ENCODE data around the gene HSD17B4. TPM values are rescaled to one million over a fixed set of nuclear protein-coding genes. Genes with fewer than 3 reads are reported as not detected.

The HSD17B4 gene
- total RNA-seq, 1 donor from 2014 or later, result 160 TPM

DNA sequence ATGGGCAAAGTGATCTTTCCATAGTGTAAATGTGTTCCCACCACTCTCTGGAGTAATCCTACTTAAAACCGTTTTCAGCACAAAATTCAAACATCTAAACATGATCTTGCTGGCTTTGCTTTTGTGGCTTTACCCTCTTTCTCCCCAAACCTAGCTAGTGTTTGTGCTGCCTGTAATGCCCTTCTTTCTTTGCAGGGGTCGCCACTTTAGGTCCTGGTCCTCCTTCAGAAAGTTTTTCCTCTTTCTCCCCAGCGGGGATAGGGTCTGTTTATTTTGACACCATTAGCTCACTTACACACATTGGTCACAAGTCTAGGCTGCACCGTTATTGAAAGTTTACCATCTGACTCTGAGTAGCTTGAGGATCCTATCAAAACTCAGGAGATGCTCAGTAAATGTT is 736 bp upstream of the HSD17B4 start:
- Mint-ChIP-seq H3K27ac (ENCODE audit: unreplicated experiment) (no peak overlapping the region), H3K4me1 (ENCODE audit: unreplicated experiment) (peaks cover 7% of the 10 kb centered on the region)
- DNase-seq (ENCODE audit: low spot score), result no peak

DNA sequence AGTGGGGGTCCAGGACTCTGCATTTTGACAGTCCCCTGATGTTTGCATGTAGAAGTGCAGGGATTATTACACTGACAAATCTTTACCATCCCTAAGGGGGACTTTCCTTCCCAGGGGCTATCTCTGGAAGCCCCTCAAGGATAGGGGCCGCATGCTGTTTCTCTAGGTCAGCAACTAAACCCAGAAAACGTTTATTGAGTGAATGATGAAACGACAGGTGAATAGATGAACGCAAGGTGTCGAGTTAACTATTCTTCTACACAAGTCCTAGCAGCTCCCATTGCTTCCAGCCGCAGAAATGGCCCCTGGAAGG is 281 bp upstream of the HSD17B4 start:
- H3K4me1 Mint-ChIP-seq (ENCODE audit: unreplicated experiment), result peaks cover 7% of the 10 kb centered on the region
- H3K27me3 Mint-ChIP-seq (ENCODE audit: unreplicated experiment), result peaks cover 5% of the 10 kb centered on the region
- peaks cover 7% of the 10 kb centered on the region for H3K9me3 Mint-ChIP-seq (ENCODE audit: unreplicated experiment)
- peaks cover 15% of the 10 kb centered on the region for H3K36me3 Mint-ChIP-seq (ENCODE audit: low read depth, unreplicated experiment)
- H3K4me3 Mint-ChIP-seq (ENCODE audit: unreplicated experiment), result peak overlapping the region; percentile 96
- no peak for DNase-seq (ENCODE audit: low spot score)
- H3K27ac Mint-ChIP-seq (ENCODE audit: unreplicated experiment), result peak overlapping the region; percentile 48
- TF ChIP-seq CTCF (IDR thresholded peaks at IDR 0.05; ENCODE audit: unreplicated experiment), result no peak

More for the DNA sequence above, 736 bp upstream of the HSD17B4 start:
- H3K27me3 Mint-ChIP-seq (ENCODE audit: unreplicated experiment), result peaks cover 5% of the 10 kb centered on the region
- no peak for TF ChIP-seq CTCF (IDR thresholded peaks at IDR 0.05; ENCODE audit: unreplicated experiment)
- peaks cover 15% of the 10 kb centered on the region for H3K36me3 Mint-ChIP-seq (ENCODE audit: low read depth, unreplicated experiment)
- peak overlapping the region; percentile 96 for H3K4me3 Mint-ChIP-seq (ENCODE audit: unreplicated experiment)
- peaks cover 7% of the 10 kb centered on the region for H3K9me3 Mint-ChIP-seq (ENCODE audit: unreplicated experiment)

DNA sequence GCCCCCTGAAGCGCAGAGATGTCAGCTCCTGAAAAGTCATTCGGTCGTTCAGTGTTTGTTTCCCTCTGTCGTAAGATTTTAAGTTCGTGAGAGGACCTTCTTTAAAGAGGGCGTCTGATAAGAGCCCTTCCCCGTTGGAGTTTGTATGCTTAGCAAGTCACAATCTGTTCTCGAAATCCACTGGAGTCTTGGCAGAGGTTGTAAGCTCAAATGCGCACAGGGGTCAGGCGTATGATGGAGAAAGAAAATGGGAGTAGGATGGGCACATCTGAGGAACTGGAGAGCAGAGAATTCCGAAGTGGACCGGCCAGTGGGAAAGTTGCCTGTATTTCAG is 710 bp downstream of the HSD17B4 start:
- Mint-ChIP-seq H3K27ac (ENCODE audit: unreplicated experiment) (peak overlapping the region; percentile 91), H3K4me1 (ENCODE audit: unreplicated experiment) (peaks cover 7% of the 10 kb centered on the region), H3K27me3 (ENCODE audit: unreplicated experiment) (peaks cover 5% of the 10 kb centered on the region), H3K9me3 (ENCODE audit: unreplicated experiment) (peaks cover 7% of the 10 kb centered on the region), H3K4me3 (ENCODE audit: unreplicated experiment) (peak overlapping the region; percentile 96), H3K36me3 (ENCODE audit: low read depth, unreplicated experiment) (peaks cover 17% of the 10 kb centered on the region)
- DNase-seq (ENCODE audit: low spot score), result no peak
- TF ChIP-seq CTCF (IDR thresholded peaks at IDR 0.05; ENCODE audit: unreplicated experiment), result no peak

GRCh38 chr5:119454171-119454570 is 1.9 kb downstream of the HSD17B4 start:
- DNase-seq (ENCODE audit: low spot score), result no peak
- Mint-ChIP-seq H3K4me3 (ENCODE audit: unreplicated experiment) (no peak overlapping the region), H3K27ac (ENCODE audit: unreplicated experiment) (no peak overlapping the region), H3K4me1 (ENCODE audit: unreplicated experiment) (peaks cover 13% of the 10 kb centered on the region), H3K36me3 (ENCODE audit: low read depth, unreplicated experiment) (peaks cover 18% of the 10 kb centered on the region), H3K27me3 (ENCODE audit: unreplicated experiment) (peaks cover 3% of the 10 kb centered on the region), H3K9me3 (ENCODE audit: unreplicated experiment) (peaks cover 7% of the 10 kb centered on the region)
- no peak for TF ChIP-seq CTCF (IDR thresholded peaks at IDR 0.05; ENCODE audit: unreplicated experiment)

DNA sequence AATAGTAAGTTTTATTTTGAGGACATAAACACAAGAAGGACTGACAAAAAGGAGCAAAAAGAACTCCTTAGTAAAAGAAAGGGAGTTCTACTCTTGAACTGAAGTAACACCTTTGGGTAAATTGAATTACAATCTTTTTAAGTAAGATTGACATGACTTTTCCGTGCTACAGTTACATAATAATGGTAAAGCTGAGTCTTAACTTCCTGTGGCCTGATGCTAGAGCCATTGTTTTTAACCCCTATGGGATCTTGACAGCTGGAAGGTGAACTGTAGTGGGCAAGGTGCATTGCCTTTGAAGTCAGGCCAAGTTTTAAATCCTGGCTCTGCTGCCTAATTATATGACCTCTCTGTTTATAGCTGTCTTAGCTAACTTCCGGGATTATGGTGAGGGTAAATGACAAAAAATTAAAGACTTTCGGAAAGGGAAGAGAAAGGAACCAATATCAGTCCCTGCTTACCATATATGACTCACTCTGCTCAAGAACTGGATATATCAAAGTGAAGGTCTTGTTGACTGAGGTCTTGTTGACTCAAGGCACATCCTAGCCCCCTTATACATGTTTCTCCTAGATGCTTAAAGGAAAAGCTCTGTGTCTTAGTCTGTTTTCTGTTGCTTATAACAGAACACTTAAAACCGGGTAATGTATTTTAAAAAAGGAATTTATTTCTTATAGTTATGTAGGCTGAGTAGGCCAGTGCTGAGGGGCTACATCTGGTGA is 6.8 kb downstream of the HSD17B4 start:
- Mint-ChIP-seq H3K4me3 (ENCODE audit: unreplicated experiment) (peak overlapping the region; percentile 7), H3K27ac (ENCODE audit: unreplicated experiment) (peak overlapping the region; percentile 22), H3K36me3 (ENCODE audit: low read depth, unreplicated experiment) (peaks cover 3% of the 10 kb centered on the region), H3K27me3 (ENCODE audit: unreplicated experiment) (no peaks in the 10 kb centered on the region), H3K9me3 (ENCODE audit: unreplicated experiment) (no peaks in the 10 kb centered on the region), H3K4me1 (ENCODE audit: unreplicated experiment) (peaks cover 8% of the 10 kb centered on the region)
- no peak for DNase-seq (ENCODE audit: low spot score)
- no peak for TF ChIP-seq CTCF (IDR thresholded peaks at IDR 0.05; ENCODE audit: unreplicated experiment)

All from endothelial cell (in vitro differentiated cells).